CD4-positive, alpha-beta T cell (primary cell): ENCODE results near the gene GTSE1. TPM values are rescaled to one million over a fixed set of nuclear protein-coding genes. Genes with fewer than 3 reads are reported as not detected.

Source experiments
- ATAC-seq: fragments of 200-7000 bp; cut with Tn5 transposase; one replicate; pipeline ENCODE4 v1.10.0; 2022; ENCODE audit warnings: mild to moderate bottlenecking; ENCODE audit not compliant: poor library complexity
- CTCF ChIA-PET: fragments of 350-600 bp; sonication (Branson Sonifier 250); formaldehyde crosslinking; loops from one replicate; lab custom pipeline; 2021; ENCODE audit warnings: antibody characterized with exemption, inconsistent platforms; lab: Charles Lee
- POLR2A ChIA-PET: fragments of 350-600 bp; sonication (Branson Sonifier 250); formaldehyde crosslinking; loops from one replicate; lab custom pipeline; 2021; ENCODE audit warnings: antibody characterized with exemption, inconsistent platforms; lab: Charles Lee
- DNase-seq, 14 experiments: peaks; one replicate each; pipeline ENCODE4 v3.0.0-alpha.2; 2013 to 2020; ENCODE audit warnings: mixed read lengths in 2 of 14
- H3K27ac ChIP-seq, 2 donors: one replicate each; pipeline versions ENCODE4 v1.5.1 to v1.7.0; 2013; ENCODE audit warnings: low read length in 2 of 2, low read depth in 1 of 2, mild to moderate bottlenecking in 1 of 2
- H3K27me3 ChIP-seq, 2 experiments: 1 replicate in 1 of 2; 2 replicates in 1 of 2; pipeline versions ENCODE4 v1.6.1 to v1.7.0; 2013; ENCODE audit warnings: low read length in 2 of 2, control low read depth in 1 of 2, mild to moderate bottlenecking in 1 of 2, moderate library complexity in 1 of 2; ENCODE audit not compliant: insufficient read depth in 2 of 2, control insufficient read depth in 1 of 2
- H3K36me3 ChIP-seq: one replicate; pipeline ENCODE4 v1.6.1; 2013; ENCODE audit warnings: low read length, control low read depth; ENCODE audit not compliant: insufficient read depth
- H3K4me1 ChIP-seq: one replicate; pipeline ENCODE4 v1.6.1; 2013; ENCODE audit warnings: low read length, control low read depth; ENCODE audit not compliant: insufficient read depth
- H3K4me3 ChIP-seq: one replicate; pipeline ENCODE4 v1.5.1; 2013; ENCODE audit warnings: mild to moderate bottlenecking, low read length, moderate library complexity
- H3K9me3 ChIP-seq, 2 experiments: 1 replicate in 1 of 2; 2 replicates in 1 of 2; pipeline versions ENCODE4 v1.6.1 to v1.7.0; 2013; ENCODE audit warnings: low read length in 2 of 2, mild to moderate bottlenecking in 2 of 2, control low read depth in 1 of 2, moderate library complexity in 1 of 2; ENCODE audit not compliant: control insufficient read depth in 1 of 2, insufficient read depth in 1 of 2
- H3K27ac Mint-ChIP-seq: one replicate; pipeline ENCODE4 v1.8.0; 2020; ENCODE audit warnings: mixed read lengths
- H3K27me3 Mint-ChIP-seq: one replicate; pipeline ENCODE4 v1.8.0; 2021; ENCODE audit warnings: mixed read lengths
- H3K36me3 Mint-ChIP-seq: one replicate; pipeline ENCODE4 v1.8.0; 2021; ENCODE audit warnings: low read depth, mixed read lengths
- H3K4me1 Mint-ChIP-seq: one replicate; pipeline ENCODE4 v1.8.0; 2021; ENCODE audit warnings: low read depth, mixed read lengths
- H3K4me3 Mint-ChIP-seq: one replicate; pipeline ENCODE4 v1.8.0; 2020; ENCODE audit warnings: mild to moderate bottlenecking, mixed read lengths
- H3K9me3 Mint-ChIP-seq: one replicate; pipeline ENCODE4 v1.8.0; 2020; ENCODE audit warnings: mixed read lengths
- CTCF ChIP-seq: fragments of 200-600 bp; IDR thresholded peaks from one replicate; pipeline ENCODE4 v1.8.0; 2022; ENCODE audit warnings: antibody characterized with exemption, mild to moderate bottlenecking
- intact Hi-C, 2 experiments: fragments of 100-400 bp; cut with DNase I in 1 of 2; cut with micrococcal nuclease in 1 of 2; formaldehyde crosslinking; loops; one replicate each; pipeline versions ENCODE4 v1.15.1 to v1.9.0; 2023 to 2025; cut with DNase I, micrococcal nuclease
- total RNA-seq, 174 experiments: library from RNA in 2 of 174; stranded (reverse) in 2 of 174; gene quantifications; one replicate each; pipeline ENCODE4 v1.2.3 and lab custom pipeline; 2021 to 2026

Gene GTSE1
- total RNA-seq, 2 experiments from 2014 or later: 0.14 to 0.89 TPM

- no peak for ATAC-seq
- POLR2A ChIA-PET: no interaction called here
- H3K4me1 Mint-ChIP-seq: peaks cover 27% of the 10 kb centered on the region
Observed at GRCh38 chr22:46292173-46292572, 4.5 kb upstream of the GTSE1 start.

GRCh38 chr22:46292732-46293131, 3.9 kb upstream of the GTSE1 start:
- intact Hi-C loops: no loop called here
- H3K27me3 Mint-ChIP-seq: no peaks in the 10 kb centered on the region
- CTCF ChIA-PET: no interaction called here

More at GRCh38 chr22:46292173-46292572, 4.5 kb upstream of the GTSE1 start:
- TF ChIP-seq CTCF: no peak
- H3K27ac Mint-ChIP-seq: no peak overlapping the region
- H3K4me3 Mint-ChIP-seq: no peak overlapping the region
- Histone ChIP-seq H3K4me1 (peaks cover 35% of the 10 kb centered on the region), H3K9me3 (peaks cover 0 to 9% of the 10 kb centered on the region in 2 experiments), H3K4me3 (no peak overlapping the region), H3K27me3 (no peaks in the 10 kb centered on the region), H3K36me3 (no peaks in the 10 kb centered on the region), H3K27ac (no peak overlapping the region)
- intact Hi-C loops: no loop called here
- DNase-seq: no peak
- H3K9me3 Mint-ChIP-seq: no peaks in the 10 kb centered on the region
- CTCF ChIA-PET: no interaction called here
- H3K27me3 Mint-ChIP-seq: no peaks in the 10 kb centered on the region
- peaks cover 4% of the 10 kb centered on the region for H3K36me3 Mint-ChIP-seq

GRCh38 chr22:46293577-46294260, 3.0 kb upstream of the GTSE1 start:
- H3K36me3 Mint-ChIP-seq: peaks cover 4% of the 10 kb centered on the region
- H3K27me3 ChIP-seq: no peaks in the 10 kb centered on the region
- peaks cover 26% of the 10 kb centered on the region for H3K4me1 Mint-ChIP-seq
- H3K27ac ChIP-seq: no peak overlapping the region
- H3K4me3 Mint-ChIP-seq: peak overlapping the region; percentile 34
- H3K9me3 Mint-ChIP-seq: no peaks in the 10 kb centered on the region
- H3K36me3 ChIP-seq: no peaks in the 10 kb centered on the region
- intact Hi-C loops: no loop called here
- ATAC-seq (no peak), DNase-seq (peak in 3 of 14 experiments; percentile 19 to 43 (median 37))
- H3K27me3 Mint-ChIP-seq: no peaks in the 10 kb centered on the region
- H3K4me3 ChIP-seq: no peak overlapping the region
- ChIA-PET POLR2A (no interaction called here), CTCF (no interaction called here)
- H3K9me3 ChIP-seq: peaks cover 0 to 9% of the 10 kb centered on the region in 2 experiments
- TF ChIP-seq CTCF: no peak
- H3K27ac Mint-ChIP-seq: no peak overlapping the region
- peaks cover 26% of the 10 kb centered on the region for H3K4me1 ChIP-seq

More at GRCh38 chr22:46292732-46293131, 3.9 kb upstream of the GTSE1 start:
- Histone ChIP-seq H3K27me3 (no peaks in the 10 kb centered on the region), H3K9me3 (peaks cover 0 to 9% of the 10 kb centered on the region in 2 experiments), H3K4me1 (peaks cover 33% of the 10 kb centered on the region), H3K4me3 (no peak overlapping the region), H3K27ac (no peak overlapping the region), H3K36me3 (no peaks in the 10 kb centered on the region)
- no peak for ATAC-seq
- H3K4me1 Mint-ChIP-seq: peaks cover 28% of the 10 kb centered on the region
- H3K36me3 Mint-ChIP-seq: peaks cover 4% of the 10 kb centered on the region
- POLR2A ChIA-PET: no interaction called here
- H3K27ac Mint-ChIP-seq: no peak overlapping the region
- no peak for TF ChIP-seq CTCF
- no peaks in the 10 kb centered on the region for H3K9me3 Mint-ChIP-seq
- DNase-seq: no peak
- H3K4me3 Mint-ChIP-seq: no peak overlapping the region
